SK-N-SH treated with all-trans-retinoic acid at 6 μM for 48 hours (cell line): ENCODE measurements around the gene CEP44.

Experiments
- ARNTL ChIP-seq: fragments of 450-650 bp; formaldehyde crosslinking; IDR thresholded peaks from 2 replicates; pipeline ENCODE4 v1.5.0; 2020; ENCODE audit warnings: low read depth, mild to moderate bottlenecking, moderate library complexity, borderline replicate concordance
- BACH2 ChIP-seq: fragments of 250-450 bp; sonication (Bioruptor Pico); IDR thresholded peaks from 2 replicates; pipeline ENCODE4 v1.9.0; 2021; ENCODE audit warnings: mild to moderate bottlenecking, borderline replicate concordance
- GLIS3 ChIP-seq: fragments of 250-450 bp; sonication (Bioruptor Pico); IDR thresholded peaks from 2 replicates; pipeline ENCODE4 v1.5.0; 2020; ENCODE audit warnings: mild to moderate bottlenecking, moderate library complexity
- OSR1 ChIP-seq: fragments of 250-450 bp; sonication (Bioruptor Pico); IDR thresholded peaks from 2 replicates; pipeline ENCODE4 v1.8.0; 2022; ENCODE audit warnings: moderate library complexity, mild to moderate bottlenecking, inconsistent platforms
- ZFP3 ChIP-seq: fragments of 250-450 bp; sonication (Bioruptor Pico); IDR thresholded peaks from 2 replicates; pipeline ENCODE4 v1.5.0; 2020; ENCODE audit warnings: mild to moderate bottlenecking, moderate library complexity
- ZFP30 ChIP-seq: fragments of 450-650 bp; formaldehyde crosslinking; IDR thresholded peaks from 2 replicates; pipeline ENCODE4 v1.5.0; 2022; ENCODE audit warnings: mild to moderate bottlenecking, moderate library complexity
- ZNF8 ChIP-seq: fragments of 450-650 bp; formaldehyde crosslinking; IDR thresholded peaks from 2 replicates; pipeline ENCODE4 v1.5.0; 2020; ENCODE audit warnings: mild to moderate bottlenecking, moderate library complexity
- TF ChIP-seq, protein P1 (sequence below): fragments of 250-450 bp; sonication (Bioruptor Pico); IDR thresholded peaks from 2 replicates; pipeline ENCODE4 v1.8.0; 2020; ENCODE audit warnings: mild to moderate bottlenecking, moderate library complexity, borderline replicate concordance

DNA sequence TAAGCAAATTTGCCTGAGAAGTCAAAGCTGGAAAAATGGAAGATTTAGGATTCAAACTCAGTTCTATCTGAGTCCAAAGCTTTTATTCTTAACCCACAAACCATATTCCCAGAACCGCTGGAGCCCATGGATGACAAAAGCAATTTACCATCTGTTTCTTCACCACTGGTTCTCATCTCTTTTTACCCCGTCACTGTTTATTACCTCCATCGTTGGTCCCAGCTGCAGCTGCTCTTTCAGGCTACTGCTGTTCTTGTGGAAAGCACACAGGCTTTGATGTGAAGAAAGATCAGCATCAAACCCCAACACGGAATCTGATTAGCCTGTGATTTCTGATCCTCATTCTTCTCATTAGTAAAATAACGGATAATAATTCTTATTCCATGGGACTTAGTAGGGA, 9.8 kb upstream of the CEP44 start:
- TF ChIP-seq ZFP3 (CRISPR knock-in tag) (no peak), ZFP30 (CRISPR knock-in tag) (no peak), OSR1 (CRISPR knock-in tag) (no peak), ARNTL (no peak), BACH2 (CRISPR knock-in tag) (no peak), ZNF8 (CRISPR knock-in tag) (no peak), GLIS3 (CRISPR knock-in tag) (no peak)
- TF ChIP-seq, protein P1, sequence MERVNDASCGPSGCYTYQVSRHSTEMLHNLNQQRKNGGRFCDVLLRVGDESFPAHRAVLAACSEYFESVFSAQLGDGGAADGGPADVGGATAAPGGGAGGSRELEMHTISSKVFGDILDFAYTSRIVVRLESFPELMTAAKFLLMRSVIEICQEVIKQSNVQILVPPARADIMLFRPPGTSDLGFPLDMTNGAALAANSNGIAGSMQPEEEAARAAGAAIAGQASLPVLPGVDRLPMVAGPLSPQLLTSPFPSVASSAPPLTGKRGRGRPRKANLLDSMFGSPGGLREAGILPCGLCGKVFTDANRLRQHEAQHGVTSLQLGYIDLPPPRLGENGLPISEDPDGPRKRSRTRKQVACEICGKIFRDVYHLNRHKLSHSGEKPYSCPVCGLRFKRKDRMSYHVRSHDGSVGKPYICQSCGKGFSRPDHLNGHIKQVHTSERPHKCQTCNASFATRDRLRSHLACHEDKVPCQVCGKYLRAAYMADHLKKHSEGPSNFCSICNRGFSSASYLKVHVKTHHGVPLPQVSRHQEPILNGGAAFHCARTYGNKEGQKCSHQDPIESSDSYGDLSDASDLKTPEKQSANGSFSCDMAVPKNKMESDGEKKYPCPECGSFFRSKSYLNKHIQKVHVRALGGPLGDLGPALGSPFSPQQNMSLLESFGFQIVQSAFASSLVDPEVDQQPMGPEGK (CRISPR knock-in tag): no peak
